ENCODE measurements around the gene WDR59.

DNA sequence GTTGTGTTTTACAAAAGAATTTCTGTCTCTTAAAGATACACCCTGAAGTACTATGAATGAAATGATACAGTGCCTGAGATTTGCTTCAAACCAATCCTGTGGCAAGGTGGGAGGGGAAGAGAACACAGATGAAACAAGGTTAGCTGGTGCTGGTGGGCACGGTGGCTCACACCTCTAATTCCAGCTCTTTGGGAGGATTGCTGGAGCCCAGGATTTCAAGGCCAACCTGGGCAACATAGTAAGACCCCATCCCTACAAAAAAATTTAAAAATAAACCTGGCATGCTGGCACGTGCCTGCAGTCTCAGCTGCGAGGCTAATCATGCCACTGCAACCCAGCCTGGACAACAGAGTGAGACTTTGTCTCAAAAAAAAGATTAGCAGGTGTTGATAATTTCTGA is 143.0 kb downstream of the WDR59 start:
- no peak for TF ChIP-seq EZH2 (IDR thresholded peaks at IDR 0.05; ENCODE audit: borderline replicate concordance, low read depth, low read length, severe bottlenecking)
- TF ChIP-seq GATA2 (IDR thresholded peaks at IDR 0.05; ENCODE audit: insufficient read depth, insufficient read length, low read depth, low read length) = no peak
- TF ChIP-seq POLR2AphosphoS5 (IDR thresholded peaks at IDR 0.05; ENCODE audit: insufficient read depth, low read depth, low read length) = no peak
